Chondrocyte (in vitro differentiated cells): ENCODE results near the gene NTRK2. TPM values are rescaled to one million over a fixed set of nuclear protein-coding genes. Genes with fewer than 3 reads are reported as not detected.

ENCODE experiments used
- DNase-seq: peaks from one replicate; pipeline ENCODE4 v3.0.0; 2021; ENCODE audit warnings: mixed read lengths, low spot score
- H3K27ac Mint-ChIP-seq: one replicate; pipeline ENCODE4 v1.8.0; 2021; ENCODE audit warnings: mild to moderate bottlenecking, moderate library complexity, mixed read lengths; ENCODE audit not compliant: unreplicated experiment
- H3K27me3 Mint-ChIP-seq: 2 replicates; pipeline ENCODE4 v1.8.0; 2021; ENCODE audit warnings: low read depth, mixed read lengths
- H3K36me3 Mint-ChIP-seq: 2 replicates; pipeline ENCODE4 v1.8.0; 2021; ENCODE audit warnings: low read depth, mixed read lengths
- H3K4me1 Mint-ChIP-seq: 2 replicates; pipeline ENCODE4 v1.8.0; 2021; ENCODE audit warnings: low read depth, mild to moderate bottlenecking, mixed read lengths
- H3K4me3 Mint-ChIP-seq: one replicate; pipeline ENCODE4 v1.8.0; 2021; ENCODE audit warnings: mild to moderate bottlenecking, moderate library complexity, mixed read lengths; ENCODE audit not compliant: unreplicated experiment
- H3K9me3 Mint-ChIP-seq: 2 replicates; pipeline ENCODE4 v1.8.0; 2021; ENCODE audit warnings: low read depth, mixed read lengths
- total RNA-seq: library from RNA; stranded (reverse); gene quantifications from 3 replicates; pipeline ENCODE4 v1.2.1, GENCODE V29; 2021
- TF ChIP-seq, protein P1 (sequence below): fragments of 200-600 bp; sonication (generic); IDR thresholded peaks from 2 replicates; pipeline ENCODE4 v1.5.0; 2021; ENCODE audit warnings: antibody characterized with exemption, mild to moderate bottlenecking, moderate library complexity

Gene NTRK2
- total RNA-seq, 1 donor from 2014 or later = 40.0 TPM

- Mint-ChIP-seq H3K27me3 (no peaks in the 10 kb centered on the region), H3K9me3 (no peaks in the 10 kb centered on the region), H3K4me3 (no peak overlapping the region), H3K36me3 (peaks cover 5% of the 10 kb centered on the region), H3K4me1 (peaks cover 44% of the 10 kb centered on the region), H3K27ac (peak overlapping the region; percentile 85)
- TF ChIP-seq, protein P1, sequence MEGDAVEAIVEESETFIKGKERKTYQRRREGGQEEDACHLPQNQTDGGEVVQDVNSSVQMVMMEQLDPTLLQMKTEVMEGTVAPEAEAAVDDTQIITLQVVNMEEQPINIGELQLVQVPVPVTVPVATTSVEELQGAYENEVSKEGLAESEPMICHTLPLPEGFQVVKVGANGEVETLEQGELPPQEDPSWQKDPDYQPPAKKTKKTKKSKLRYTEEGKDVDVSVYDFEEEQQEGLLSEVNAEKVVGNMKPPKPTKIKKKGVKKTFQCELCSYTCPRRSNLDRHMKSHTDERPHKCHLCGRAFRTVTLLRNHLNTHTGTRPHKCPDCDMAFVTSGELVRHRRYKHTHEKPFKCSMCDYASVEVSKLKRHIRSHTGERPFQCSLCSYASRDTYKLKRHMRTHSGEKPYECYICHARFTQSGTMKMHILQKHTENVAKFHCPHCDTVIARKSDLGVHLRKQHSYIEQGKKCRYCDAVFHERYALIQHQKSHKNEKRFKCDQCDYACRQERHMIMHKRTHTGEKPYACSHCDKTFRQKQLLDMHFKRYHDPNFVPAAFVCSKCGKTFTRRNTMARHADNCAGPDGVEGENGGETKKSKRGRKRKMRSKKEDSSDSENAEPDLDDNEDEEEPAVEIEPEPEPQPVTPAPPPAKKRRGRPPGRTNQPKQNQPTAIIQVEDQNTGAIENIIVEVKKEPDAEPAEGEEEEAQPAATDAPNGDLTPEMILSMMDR = no peak
- DNase-seq = no peak
Observed at GRCh38 chr9:84823421-84824271, 154.1 kb downstream of the NTRK2 start.

GRCh38 chr9:84827216-84827765 lies 157.8 kb downstream of the NTRK2 start:
- TF ChIP-seq, protein P1 = no peak
- Mint-ChIP-seq H3K27me3 (no peaks in the 10 kb centered on the region), H3K36me3 (peaks cover 2% of the 10 kb centered on the region), H3K4me3 (no peak overlapping the region), H3K4me1 (peaks cover 29% of the 10 kb centered on the region), H3K9me3 (no peaks in the 10 kb centered on the region), H3K27ac (no peak overlapping the region)
- no peak for DNase-seq

GRCh38 chr9:84828046-84828445 lies 158.5 kb downstream of the NTRK2 start:
- no peak overlapping the region for H3K4me3 Mint-ChIP-seq
- TF ChIP-seq, protein P1 = no peak
- H3K4me1 Mint-ChIP-seq = peaks cover 21% of the 10 kb centered on the region
- DNase-seq = no peak
- H3K27ac Mint-ChIP-seq = no peak overlapping the region
- no peaks in the 10 kb centered on the region for H3K9me3 Mint-ChIP-seq
- H3K27me3 Mint-ChIP-seq = no peaks in the 10 kb centered on the region
- peaks cover 2% of the 10 kb centered on the region for H3K36me3 Mint-ChIP-seq

GRCh38 chr9:84829471-84829870 lies 159.9 kb downstream of the NTRK2 start:
- TF ChIP-seq, protein P1 = no peak
- no peak overlapping the region for H3K4me3 Mint-ChIP-seq
- H3K27ac Mint-ChIP-seq = no peak overlapping the region
- H3K27me3 Mint-ChIP-seq = peaks cover 3% of the 10 kb centered on the region
- no peaks in the 10 kb centered on the region for H3K9me3 Mint-ChIP-seq
- H3K4me1 Mint-ChIP-seq = peaks cover 7% of the 10 kb centered on the region
- H3K36me3 Mint-ChIP-seq = peaks cover 2% of the 10 kb centered on the region
- no peak for DNase-seq

GRCh38 chr9:84829997-84830696 lies 160.6 kb downstream of the NTRK2 start:
- no peaks in the 10 kb centered on the region for H3K9me3 Mint-ChIP-seq
- DNase-seq = no peak
- peaks cover 3% of the 10 kb centered on the region for H3K27me3 Mint-ChIP-seq
- no peak overlapping the region for H3K4me3 Mint-ChIP-seq
- H3K36me3 Mint-ChIP-seq = peaks cover 2% of the 10 kb centered on the region
- H3K27ac Mint-ChIP-seq = no peak overlapping the region
- peaks cover 2% of the 10 kb centered on the region for H3K4me1 Mint-ChIP-seq
- TF ChIP-seq, protein P1 = no peak
